Islet precursor cell (in vitro differentiated cells): ENCODE measurements around the gene CHMP1B.
"Not testable (repeated sequence)": the region's sequence is repeated elsewhere in the genome, so short reads cannot be mapped to it uniquely, and the experiment has no call there.

Source experiments
- DNase-seq: peaks from one replicate; pipeline ENCODE4 v3.0.0-alpha.2; 2018

CHMP1B gene

GRCh38 chr18:11872479-11873136 lies 21.4 kb downstream of the CHMP1B start:
- DNase-seq = no peak

GRCh38 chr18:11873670-11874340 lies 22.6 kb downstream of the CHMP1B start:
- DNase-seq = no peak

GRCh38 chr18:11874676-11875075 lies 23.5 kb downstream of the CHMP1B start:
- DNase-seq = no peak

GRCh38 chr18:11877497-11878135 lies 26.4 kb downstream of the CHMP1B start:
- no peak for DNase-seq

GRCh38 chr18:11880586-11881304 lies 29.5 kb downstream of the CHMP1B start:
- no peak for DNase-seq

GRCh38 chr18:11882636-11883035 lies 31.4 kb downstream of the CHMP1B start:
- no peak for DNase-seq

GRCh38 chr18:11883153-11883552 lies 31.9 kb downstream of the CHMP1B start:
- DNase-seq = no peak

- DNase-seq = no peak
Observed at GRCh38 chr18:11884396-11885030, 33.3 kb downstream of the CHMP1B start.

- no peak for DNase-seq
Observed at GRCh38 chr18:11885278-11885947, 34.2 kb downstream of the CHMP1B start.

- no peak for DNase-seq
Observed at GRCh38 chr18:11886577-11887110, 35.4 kb downstream of the CHMP1B start.

- peak; percentile 73 for DNase-seq
Observed at GRCh38 chr18:11887328-11888128, 36.3 kb downstream of the CHMP1B start.

- DNase-seq = no peak
Observed at GRCh38 chr18:11888726-11889125, 37.5 kb downstream of the CHMP1B start.

GRCh38 chr18:11889284-11889683 lies 38.1 kb downstream of the CHMP1B start:
- DNase-seq = no peak

- no peak for DNase-seq
Observed at GRCh38 chr18:11891737-11892136, 40.5 kb downstream of the CHMP1B start.

GRCh38 chr18:11892438-11892837 lies 41.2 kb downstream of the CHMP1B start:
- not testable (repeated sequence) for DNase-seq

- no peak for DNase-seq
Observed at GRCh38 chr18:11897781-11898180, 46.6 kb downstream of the CHMP1B start.

GRCh38 chr18:11899063-11899462 lies 47.9 kb downstream of the CHMP1B start:
- DNase-seq = no peak

GRCh38 chr18:11901826-11902438 lies 50.7 kb downstream of the CHMP1B start:
- no peak for DNase-seq

- DNase-seq = no peak
Observed at GRCh38 chr18:11902522-11903292, 51.5 kb downstream of the CHMP1B start.
